Trophoblast cell (in vitro differentiated cells and primary cell): ENCODE data around the gene TMEM205.

Source experiments
- DNase-seq, 2 donors: peaks; one replicate each; pipeline ENCODE4 v3.0.0-alpha.2; 2016
- H2AFZ ChIP-seq: 2 replicates; pipeline ENCODE4 v1.6.1; 2013; ENCODE audit warnings: low read length, moderate library complexity, mild to moderate bottlenecking; ENCODE audit not compliant: insufficient read depth, poor library complexity
- H2AK5ac ChIP-seq: 2 replicates; pipeline ENCODE4 v1.6.1; 2013; ENCODE audit warnings: mild to moderate bottlenecking, low read length
- H2BK120ac ChIP-seq: 2 replicates; pipeline ENCODE4 v1.6.1; 2013; ENCODE audit warnings: low read length, mild to moderate bottlenecking, moderate library complexity; ENCODE audit not compliant: insufficient read depth, poor library complexity
- H2BK12ac ChIP-seq: 2 replicates; pipeline ENCODE4 v1.6.1; 2013; ENCODE audit warnings: mild to moderate bottlenecking, low read length, moderate library complexity
- H2BK5ac ChIP-seq: 2 replicates; pipeline ENCODE4 v1.6.1; 2013; ENCODE audit warnings: low read length, low read depth, moderate library complexity, mild to moderate bottlenecking; ENCODE audit not compliant: poor library complexity
- H3K14ac ChIP-seq: 2 replicates; pipeline ENCODE4 v1.6.1; 2013; ENCODE audit warnings: mild to moderate bottlenecking, low read length
- H3K18ac ChIP-seq: 2 replicates; pipeline ENCODE4 v1.6.1; 2013; ENCODE audit warnings: mild to moderate bottlenecking, low read length
- H3K23ac ChIP-seq: 2 replicates; pipeline ENCODE4 v1.6.1; 2013; ENCODE audit warnings: low read length
- H3K27ac ChIP-seq: 2 replicates; pipeline ENCODE4 v1.5.1; 2013; ENCODE audit warnings: low read depth, mild to moderate bottlenecking, inconsistent platforms, low read length, moderate library complexity
- H3K27me3 ChIP-seq: 2 replicates; pipeline ENCODE4 v1.6.1; 2013; ENCODE audit warnings: inconsistent platforms, mild to moderate bottlenecking, low read length, moderate library complexity; ENCODE audit not compliant: insufficient read depth
- H3K36me3 ChIP-seq, 2 experiments: 1 replicate in 1 of 2; 2 replicates in 1 of 2; pipeline ENCODE4 v1.6.1; 2013; ENCODE audit warnings: low read length in 2 of 2, mild to moderate bottlenecking in 2 of 2, moderate library complexity in 1 of 2; ENCODE audit not compliant: insufficient read depth in 2 of 2, control insufficient read depth in 1 of 2
- H3K4ac ChIP-seq: 2 replicates; pipeline ENCODE4 v1.6.1; 2013; ENCODE audit warnings: low read depth, mild to moderate bottlenecking, low read length, moderate library complexity
- H3K4me1 ChIP-seq, 2 experiments: 1 replicate in 1 of 2; 2 replicates in 1 of 2; pipeline ENCODE4 v1.6.1; 2013; ENCODE audit warnings: low read length in 2 of 2, mild to moderate bottlenecking in 2 of 2, moderate library complexity in 1 of 2; ENCODE audit not compliant: insufficient read depth in 2 of 2, control insufficient read depth in 1 of 2
- H3K4me2 ChIP-seq: 2 replicates; pipeline ENCODE4 v1.6.1; 2013; ENCODE audit warnings: inconsistent platforms, mild to moderate bottlenecking, low read length, moderate library complexity
- H3K4me3 ChIP-seq: 2 replicates; pipeline ENCODE4 v1.5.1; 2013; ENCODE audit warnings: mild to moderate bottlenecking, low read depth, low read length, inconsistent platforms
- H3K79me1 ChIP-seq: one replicate; pipeline ENCODE4 v1.6.1; 2013; ENCODE audit warnings: low read length
- H3K79me2 ChIP-seq: 2 replicates; pipeline ENCODE4 v1.6.1; 2013; ENCODE audit warnings: low read length, mild to moderate bottlenecking; ENCODE audit not compliant: control insufficient read depth, insufficient read depth, poor library complexity
- H3K9ac ChIP-seq: 2 replicates; pipeline ENCODE4 v1.6.1; 2013; ENCODE audit warnings: mild to moderate bottlenecking, low read length
- H3K9me3 ChIP-seq: 2 replicates; pipeline ENCODE4 v1.6.1; 2013; ENCODE audit warnings: low read depth, mild to moderate bottlenecking, control low read depth, inconsistent platforms, low read length; ENCODE audit not compliant: insufficient read depth
- H4K12ac ChIP-seq: 2 replicates; pipeline ENCODE4 v1.6.1; 2013; ENCODE audit warnings: low read depth, mild to moderate bottlenecking, low read length, moderate library complexity
- H4K8ac ChIP-seq: 2 replicates; pipeline ENCODE4 v1.6.1; 2013; ENCODE audit warnings: low read depth, mild to moderate bottlenecking, low read length, moderate library complexity
- H4K91ac ChIP-seq: one replicate; pipeline ENCODE4 v1.6.1; 2013; ENCODE audit warnings: low read depth, mild to moderate bottlenecking, low read length, moderate library complexity
- WGBS: extraction: QIAGEN DNeasy Blood & Tissue Kit; methylation state at CpG from one replicate; pipeline ENCODE4 v1.1.7; 2013; ENCODE audit warnings: missing lambda C conversion rate; ENCODE audit not compliant: insufficient read length, insufficient coverage; ENCODE audit errors: extremely low coverage; 5-methylcytosine and 5-hydroxymethylcytosine counted together

The TMEM205 gene

DNA sequence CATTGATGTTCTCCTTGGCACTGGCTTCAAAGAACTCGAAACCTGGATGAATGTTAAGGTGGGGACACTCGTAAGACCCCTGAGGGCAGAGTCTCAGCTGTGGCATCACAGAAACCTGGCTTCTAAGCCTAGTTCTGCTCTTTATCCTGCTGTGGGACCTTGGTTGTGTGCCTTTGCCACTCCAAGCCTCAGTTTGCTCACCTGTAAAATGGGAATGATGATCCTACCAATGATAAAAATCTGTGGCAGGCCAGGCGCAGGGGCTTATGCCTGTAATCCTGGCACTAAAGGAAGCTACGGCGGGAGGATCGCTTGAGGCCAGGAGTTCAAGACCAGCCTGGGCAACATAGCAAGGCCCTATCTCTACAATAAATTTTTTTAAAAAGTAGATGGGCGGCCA lies 20.5 kb downstream of the TMEM205 start:
- peaks cover 1% of the 10 kb centered on the region for H3K9me3 ChIP-seq
- no peak overlapping the region for H3K14ac ChIP-seq
- H3K27ac ChIP-seq: no peak overlapping the region
- no peaks in the 10 kb centered on the region for H3K79me1 ChIP-seq
- H2BK5ac ChIP-seq: no peak overlapping the region
- no peak overlapping the region for H3K4me2 ChIP-seq
- no peak overlapping the region for H3K4me3 ChIP-seq
- no peak overlapping the region for H2BK120ac ChIP-seq
- H2AK5ac ChIP-seq: no peak overlapping the region
- H3K23ac ChIP-seq: no peak overlapping the region
- no peak overlapping the region for H4K8ac ChIP-seq
- peaks cover 0 to 3% of the 10 kb centered on the region in 2 experiments for H3K36me3 ChIP-seq
- no peak overlapping the region for H4K12ac ChIP-seq
- no peak overlapping the region for H3K4ac ChIP-seq
- no peak for DNase-seq
- no peak overlapping the region for H2BK12ac ChIP-seq
- H3K27me3 ChIP-seq: no peaks in the 10 kb centered on the region
- H3K9ac ChIP-seq: no peak overlapping the region
- H3K79me2 ChIP-seq: no peaks in the 10 kb centered on the region
- no CpG with 5 or more reads among the region's 7 CpGs for WGBS
- H3K18ac ChIP-seq: no peak overlapping the region
- no peak overlapping the region for H4K91ac ChIP-seq
- no peak overlapping the region for H2AFZ ChIP-seq
- H3K4me1 ChIP-seq: peaks cover 0 to 10% of the 10 kb centered on the region in 2 experiments

DNA sequence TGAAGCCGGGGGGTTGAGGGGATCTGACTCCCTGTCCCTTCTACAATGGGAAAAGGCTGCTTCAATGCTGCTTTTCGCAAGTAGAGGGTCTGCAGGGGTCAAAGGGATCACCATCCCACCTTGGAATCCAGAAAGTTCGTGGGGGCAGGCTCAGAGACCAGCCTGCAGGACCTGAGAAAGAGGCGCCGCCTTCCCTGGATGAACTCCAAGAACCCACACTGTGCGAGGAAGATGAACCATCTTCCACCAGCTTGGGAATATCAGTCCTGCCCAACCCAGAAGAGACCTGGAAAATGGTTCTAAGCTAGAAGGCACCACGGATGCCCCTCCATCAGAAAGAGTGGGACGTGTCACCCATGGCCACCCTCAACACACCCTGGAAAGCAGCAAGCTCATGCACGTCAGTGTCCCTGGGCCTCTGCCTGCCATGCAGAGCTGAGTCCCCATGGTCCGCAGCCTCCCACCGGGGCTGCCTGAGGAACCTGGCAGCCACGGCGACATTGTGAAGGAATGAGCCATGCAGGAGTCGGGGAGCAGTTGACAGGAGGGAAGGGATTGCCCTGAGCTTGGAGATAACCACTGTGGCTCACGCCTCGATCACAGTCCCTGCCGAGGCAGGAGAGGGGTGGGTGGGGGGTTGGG lies 21.2 kb downstream of the TMEM205 start:
- peaks cover 0 to 3% of the 10 kb centered on the region in 2 experiments for H3K36me3 ChIP-seq
- H4K8ac ChIP-seq: no peak overlapping the region
- no CpG with 5 or more reads among the region's 17 CpGs for WGBS
- H3K23ac ChIP-seq: no peak overlapping the region
- H2BK5ac ChIP-seq: no peak overlapping the region
- DNase-seq: no peak
- H3K79me1 ChIP-seq: no peaks in the 10 kb centered on the region
- no peak overlapping the region for H4K91ac ChIP-seq
- no peaks in the 10 kb centered on the region for H3K27me3 ChIP-seq
- H4K12ac ChIP-seq: no peak overlapping the region
- no peak overlapping the region for H3K4ac ChIP-seq
- no peak overlapping the region for H3K4me3 ChIP-seq
- no peak overlapping the region for H2AFZ ChIP-seq
- H2BK120ac ChIP-seq: peak overlapping the region; percentile 6
- H3K27ac ChIP-seq: no peak overlapping the region
- H3K79me2 ChIP-seq: no peaks in the 10 kb centered on the region
- H3K14ac ChIP-seq: no peak overlapping the region
- H3K9ac ChIP-seq: no peak overlapping the region
- no peak overlapping the region for H2AK5ac ChIP-seq
- peaks cover 1% of the 10 kb centered on the region for H3K9me3 ChIP-seq
- H2BK12ac ChIP-seq: no peak overlapping the region
- H3K4me1 ChIP-seq: peaks cover 0 to 10% of the 10 kb centered on the region in 2 experiments
- no peak overlapping the region for H3K18ac ChIP-seq
- no peak overlapping the region for H3K4me2 ChIP-seq

DNA sequence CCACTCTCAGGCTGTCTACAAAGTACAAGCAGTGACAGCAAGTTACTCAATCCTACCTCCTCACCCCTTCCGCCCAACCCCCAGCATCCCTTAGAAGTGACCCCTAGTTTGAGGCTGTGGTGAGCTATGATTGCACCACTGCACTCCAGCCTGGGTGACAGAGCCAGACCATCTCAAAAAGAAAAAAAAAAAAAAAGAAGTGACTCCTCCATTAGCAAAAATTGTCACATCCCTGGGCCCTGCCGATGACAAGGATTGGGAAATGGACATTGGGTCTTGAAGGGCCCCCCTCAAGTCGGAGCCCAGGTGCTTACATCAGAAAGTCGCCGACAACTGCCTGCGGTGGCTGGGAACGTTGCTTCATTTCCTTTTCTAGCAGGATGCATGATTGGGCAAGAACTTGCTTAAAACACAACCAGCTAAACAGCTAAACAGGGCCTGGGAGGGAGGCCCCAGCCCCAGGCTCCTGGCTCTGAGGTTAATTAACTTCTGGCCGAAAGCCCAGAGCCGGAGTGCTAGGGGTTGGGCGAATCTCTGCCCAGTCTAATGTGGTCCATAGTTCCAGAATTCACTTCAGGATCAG lies 21.9 kb downstream of the TMEM205 start:
- H4K91ac ChIP-seq: no peak overlapping the region
- no peak overlapping the region for H3K9ac ChIP-seq
- no peak overlapping the region for H4K12ac ChIP-seq
- no peak overlapping the region for H3K4ac ChIP-seq
- H4K8ac ChIP-seq: no peak overlapping the region
- no peak overlapping the region for H3K23ac ChIP-seq
- H3K4me2 ChIP-seq: no peak overlapping the region
- H2AK5ac ChIP-seq: no peak overlapping the region
- no peaks in the 10 kb centered on the region for H3K27me3 ChIP-seq
- H3K27ac ChIP-seq: no peak overlapping the region
- peak; percentile 82 to 83 for DNase-seq
- H3K9me3 ChIP-seq: peaks cover 1% of the 10 kb centered on the region
- no peaks in the 10 kb centered on the region for H3K79me2 ChIP-seq
- WGBS: no CpG with 5 or more reads among the region's 10 CpGs
- H2AFZ ChIP-seq: no peak overlapping the region
- no peak overlapping the region for H3K4me3 ChIP-seq
- peaks cover 0 to 10% of the 10 kb centered on the region in 2 experiments for H3K4me1 ChIP-seq
- H3K36me3 ChIP-seq: peaks cover 0 to 3% of the 10 kb centered on the region in 2 experiments
- no peaks in the 10 kb centered on the region for H3K79me1 ChIP-seq
- no peak overlapping the region for H3K18ac ChIP-seq
- H2BK120ac ChIP-seq: no peak overlapping the region
- H2BK5ac ChIP-seq: no peak overlapping the region
- H2BK12ac ChIP-seq: no peak overlapping the region
- no peak overlapping the region for H3K14ac ChIP-seq

DNA sequence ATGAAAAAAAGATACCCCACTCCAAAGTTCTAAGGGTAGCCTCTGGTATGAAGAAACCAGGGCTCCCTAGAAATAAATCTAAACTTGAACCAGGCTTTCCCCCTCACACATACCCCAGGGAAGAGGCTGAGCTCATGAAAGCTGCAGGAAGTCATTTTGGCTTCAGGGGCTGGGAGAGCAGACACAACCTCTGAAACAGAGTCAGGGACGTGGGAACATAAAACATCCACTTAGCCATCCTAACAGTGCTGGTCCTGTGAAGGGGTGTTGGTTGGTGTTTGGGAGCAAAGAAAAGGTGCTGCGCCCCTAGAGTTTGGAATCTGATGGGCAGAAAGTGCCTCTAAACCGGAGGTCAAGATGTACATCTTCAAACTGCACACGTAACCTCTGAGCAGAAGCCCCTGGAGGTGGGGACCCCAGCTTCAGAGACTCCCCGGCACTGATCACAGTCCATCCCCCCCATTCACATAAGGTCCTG lies 22.4 kb downstream of the TMEM205 start:
- no peak overlapping the region for H3K27ac ChIP-seq
- no peak overlapping the region for H3K9ac ChIP-seq
- H4K8ac ChIP-seq: no peak overlapping the region
- peaks cover 0 to 10% of the 10 kb centered on the region in 2 experiments for H3K4me1 ChIP-seq
- no peaks in the 10 kb centered on the region for H3K27me3 ChIP-seq
- no peak overlapping the region for H3K23ac ChIP-seq
- H3K4me3 ChIP-seq: no peak overlapping the region
- H3K4me2 ChIP-seq: no peak overlapping the region
- no peak overlapping the region for H2BK12ac ChIP-seq
- H3K4ac ChIP-seq: no peak overlapping the region
- peaks cover 0 to 3% of the 10 kb centered on the region in 2 experiments for H3K36me3 ChIP-seq
- peaks cover 1% of the 10 kb centered on the region for H3K9me3 ChIP-seq
- no peak overlapping the region for H2BK5ac ChIP-seq
- H3K14ac ChIP-seq: no peak overlapping the region
- no peak overlapping the region for H2BK120ac ChIP-seq
- no peak overlapping the region for H2AK5ac ChIP-seq
- no peak overlapping the region for H2AFZ ChIP-seq
- WGBS: no CpG with 5 or more reads among the region's 5 CpGs
- no peak overlapping the region for H4K91ac ChIP-seq
- H4K12ac ChIP-seq: no peak overlapping the region
- no peaks in the 10 kb centered on the region for H3K79me2 ChIP-seq
- DNase-seq: no peak
- no peak overlapping the region for H3K18ac ChIP-seq
- H3K79me1 ChIP-seq: no peaks in the 10 kb centered on the region
